ENCODE results near the gene ZNF700.
A peak's percentile ranks its signal among the peaks of the same experiment; 100 is the strongest.
"Not testable (repeated sequence)": the region's sequence is repeated elsewhere in the genome, so short reads cannot be mapped to it uniquely, and the experiment has no call there.

The ZNF700 gene

GRCh38 chr19:11924886-11925650 is at the start of gene ZNF700:
ZNF700 (plus strand) TSS chr19:11925107; CDS start chr19:11925211, 104 bp downstream.
- peak within 1 kb of the TSS; percentile 94 for H3K9ac ChIP-seq (ENCODE audit: low read depth, low read length)
- H3K4me1 ChIP-seq (ENCODE audit: control insufficient read depth, insufficient read depth, low read length), result no peaks in the 10 kb centered on the region
- H3K27me3 ChIP-seq (ENCODE audit: control insufficient read depth, insufficient read depth, low read length), result no peaks in the 10 kb centered on the region
- H3K4me3 ChIP-seq (ENCODE audit: low read depth, low read length), result peak within 1 kb of the TSS; percentile 90
- no peaks in the 10 kb centered on the region for H3K36me3 ChIP-seq (ENCODE audit: control insufficient read depth, insufficient read depth, low read length)
- no peaks in the 10 kb centered on the region for H3K9me3 ChIP-seq (ENCODE audit: control insufficient read depth, insufficient read depth, low read length)

GRCh38 chr19:11879687-11880266 is 45.1 kb upstream of the ZNF700 start:
- not testable (repeated sequence) for H3K9me3 ChIP-seq (ENCODE audit: control insufficient read depth, insufficient read depth, low read length); H3K4me1 ChIP-seq (ENCODE audit: control insufficient read depth, insufficient read depth, low read length); H3K9ac ChIP-seq (ENCODE audit: low read depth, low read length)

GRCh38 chr19:11880598-11880997 is 44.3 kb upstream of the ZNF700 start:
- no peaks in the 10 kb centered on the region for H3K27me3 ChIP-seq (ENCODE audit: control insufficient read depth, insufficient read depth, low read length)
- no peaks in the 10 kb centered on the region for H3K4me1 ChIP-seq (ENCODE audit: control insufficient read depth, insufficient read depth, low read length)
- H3K36me3 ChIP-seq (ENCODE audit: control insufficient read depth, insufficient read depth, low read length), result no peaks in the 10 kb centered on the region
- peaks cover 9% of the 10 kb centered on the region for H3K9me3 ChIP-seq (ENCODE audit: control insufficient read depth, insufficient read depth, low read length)
- H3K9ac ChIP-seq (ENCODE audit: low read depth, low read length), result no peak overlapping the region
- H3K4me3 ChIP-seq (ENCODE audit: low read depth, low read length), result no peak overlapping the region

More at GRCh38 chr19:11879687-11880266, 45.1 kb upstream of the ZNF700 start:
- not testable (repeated sequence) for H3K36me3 ChIP-seq (ENCODE audit: control insufficient read depth, insufficient read depth, low read length); H3K4me3 ChIP-seq (ENCODE audit: low read depth, low read length); H3K27me3 ChIP-seq (ENCODE audit: control insufficient read depth, insufficient read depth, low read length)

GRCh38 chr19:11881151-11881800 is 43.6 kb upstream of the ZNF700 start:
- Histone ChIP-seq H3K9ac (ENCODE audit: low read depth, low read length) (no peak overlapping the region), H3K27me3 (ENCODE audit: control insufficient read depth, insufficient read depth, low read length) (no peaks in the 10 kb centered on the region), H3K9me3 (ENCODE audit: control insufficient read depth, insufficient read depth, low read length) (peaks cover 9% of the 10 kb centered on the region), H3K36me3 (ENCODE audit: control insufficient read depth, insufficient read depth, low read length) (no peaks in the 10 kb centered on the region), H3K4me3 (ENCODE audit: low read depth, low read length) (no peak overlapping the region), H3K4me1 (ENCODE audit: control insufficient read depth, insufficient read depth, low read length) (no peaks in the 10 kb centered on the region)

- H3K36me3 ChIP-seq (ENCODE audit: control insufficient read depth, insufficient read depth, low read length), result no peaks in the 10 kb centered on the region
- H3K9ac ChIP-seq (ENCODE audit: low read depth, low read length), result no peak overlapping the region
- H3K27me3 ChIP-seq (ENCODE audit: control insufficient read depth, insufficient read depth, low read length), result no peaks in the 10 kb centered on the region
Observed at GRCh38 chr19:11882606-11883005, 42.3 kb upstream of the ZNF700 start.

GRCh38 chr19:11887234-11887610 is 37.7 kb upstream of the ZNF700 start:
- no peaks in the 10 kb centered on the region for H3K27me3 ChIP-seq (ENCODE audit: control insufficient read depth, insufficient read depth, low read length)
- H3K9me3 ChIP-seq (ENCODE audit: control insufficient read depth, insufficient read depth, low read length), result no peaks in the 10 kb centered on the region
- no peaks in the 10 kb centered on the region for H3K36me3 ChIP-seq (ENCODE audit: control insufficient read depth, insufficient read depth, low read length)
- no peaks in the 10 kb centered on the region for H3K4me1 ChIP-seq (ENCODE audit: control insufficient read depth, insufficient read depth, low read length)
- no peak overlapping the region for H3K9ac ChIP-seq (ENCODE audit: low read depth, low read length)
- H3K4me3 ChIP-seq (ENCODE audit: low read depth, low read length), result peak overlapping the region; percentile 42

More at GRCh38 chr19:11882606-11883005, 42.3 kb upstream of the ZNF700 start:
- H3K9me3 ChIP-seq (ENCODE audit: control insufficient read depth, insufficient read depth, low read length), result peaks cover 9% of the 10 kb centered on the region
- H3K4me3 ChIP-seq (ENCODE audit: low read depth, low read length), result no peak overlapping the region
- H3K4me1 ChIP-seq (ENCODE audit: control insufficient read depth, insufficient read depth, low read length), result no peaks in the 10 kb centered on the region

GRCh38 chr19:11887611-11888531 is 37.0 kb upstream of the ZNF700 start, which contains the start of gene ZNF69:
ZNF69 (plus strand) TSS chr19:11887782; CDS start chr19:11887924, 142 bp downstream.
- H3K4me3 ChIP-seq (ENCODE audit: low read depth, low read length), result peak within 1 kb of the TSS; percentile 42
- no peaks in the 10 kb centered on the region for H3K4me1 ChIP-seq (ENCODE audit: control insufficient read depth, insufficient read depth, low read length)
- no peaks in the 10 kb centered on the region for H3K9me3 ChIP-seq (ENCODE audit: control insufficient read depth, insufficient read depth, low read length)
- H3K27me3 ChIP-seq (ENCODE audit: control insufficient read depth, insufficient read depth, low read length), result no peaks in the 10 kb centered on the region
- H3K36me3 ChIP-seq (ENCODE audit: control insufficient read depth, insufficient read depth, low read length), result no peaks in the 10 kb centered on the region
- no peak within 1 kb of the TSS for H3K9ac ChIP-seq (ENCODE audit: low read depth, low read length)

- H3K4me3 ChIP-seq (ENCODE audit: low read depth, low read length); H3K36me3 ChIP-seq (ENCODE audit: control insufficient read depth, insufficient read depth, low read length); H3K9me3 ChIP-seq (ENCODE audit: control insufficient read depth, insufficient read depth, low read length); H3K9ac ChIP-seq (ENCODE audit: low read depth, low read length); H3K4me1 ChIP-seq (ENCODE audit: control insufficient read depth, insufficient read depth, low read length); H3K27me3 ChIP-seq (ENCODE audit: control insufficient read depth, insufficient read depth, low read length): not testable (repeated sequence)
Observed at GRCh38 chr19:11889901-11890300, 35.0 kb upstream of the ZNF700 start.

GRCh38 chr19:11890634-11891033 is 34.3 kb upstream of the ZNF700 start:
- no peak overlapping the region for H3K9ac ChIP-seq (ENCODE audit: low read depth, low read length)
- no peak overlapping the region for H3K4me3 ChIP-seq (ENCODE audit: low read depth, low read length)
- H3K27me3 ChIP-seq (ENCODE audit: control insufficient read depth, insufficient read depth, low read length), result no peaks in the 10 kb centered on the region
- no peaks in the 10 kb centered on the region for H3K36me3 ChIP-seq (ENCODE audit: control insufficient read depth, insufficient read depth, low read length)
- H3K9me3 ChIP-seq (ENCODE audit: control insufficient read depth, insufficient read depth, low read length), result no peaks in the 10 kb centered on the region
- no peaks in the 10 kb centered on the region for H3K4me1 ChIP-seq (ENCODE audit: control insufficient read depth, insufficient read depth, low read length)

GRCh38 chr19:11894851-11895250 is 30.1 kb upstream of the ZNF700 start:
- H3K27me3 ChIP-seq (ENCODE audit: control insufficient read depth, insufficient read depth, low read length), result no peaks in the 10 kb centered on the region
- H3K9me3 ChIP-seq (ENCODE audit: control insufficient read depth, insufficient read depth, low read length), result no peaks in the 10 kb centered on the region
- H3K4me3 ChIP-seq (ENCODE audit: low read depth, low read length), result no peak overlapping the region
- H3K9ac ChIP-seq (ENCODE audit: low read depth, low read length), result no peak overlapping the region
- no peaks in the 10 kb centered on the region for H3K36me3 ChIP-seq (ENCODE audit: control insufficient read depth, insufficient read depth, low read length)
- H3K4me1 ChIP-seq (ENCODE audit: control insufficient read depth, insufficient read depth, low read length), result no peaks in the 10 kb centered on the region

- Histone ChIP-seq H3K9me3 (ENCODE audit: control insufficient read depth, insufficient read depth, low read length) (peaks cover 25% of the 10 kb centered on the region), H3K9ac (ENCODE audit: low read depth, low read length) (no peak overlapping the region), H3K4me3 (ENCODE audit: low read depth, low read length) (no peak overlapping the region), H3K27me3 (ENCODE audit: control insufficient read depth, insufficient read depth, low read length) (no peaks in the 10 kb centered on the region), H3K36me3 (ENCODE audit: control insufficient read depth, insufficient read depth, low read length) (peaks cover 5% of the 10 kb centered on the region), H3K4me1 (ENCODE audit: control insufficient read depth, insufficient read depth, low read length) (no peaks in the 10 kb centered on the region)
Observed at GRCh38 chr19:11902228-11902627, 22.7 kb upstream of the ZNF700 start.
